PFSK-1 (cell line): Measurements from ENCODE around the gene UTP14C.

Source experiments
- FOXP2 ChIP-seq: optimal IDR thresholded peaks from 2 replicates; pipeline ENCODE3; 2011; ENCODE audit warnings: borderline replicate concordance, control low read depth, inconsistent platforms; ENCODE audit not compliant: insufficient read depth; ENCODE audit errors: extremely low read length, extremely low read depth
- POLR2AphosphoS5 ChIP-seq: IDR thresholded peaks from 2 replicates; pipeline ENCODE4 v1.6.1; 2012; ENCODE audit warnings: low read depth, mild to moderate bottlenecking, control low read depth, low read length, moderate library complexity
- REST ChIP-seq, 2 experiments: IDR thresholded peaks; 2 replicates each; pipeline versions ENCODE4 v1.6.1 to v1.8.0; 2011 to 2012; ENCODE audit warnings: low read depth in 2 of 2, low read length in 2 of 2, control low read depth in 1 of 2, inconsistent platforms in 1 of 2, mild to moderate bottlenecking in 1 of 2, moderate library complexity in 1 of 2; ENCODE audit not compliant: insufficient read depth in 1 of 2
- SIN3A ChIP-seq: IDR thresholded peaks from 2 replicates; pipeline ENCODE4 v1.6.1; 2012; ENCODE audit warnings: mild to moderate bottlenecking, low read length, moderate library complexity, borderline replicate concordance; ENCODE audit not compliant: insufficient read depth
- TAF1 ChIP-seq: IDR thresholded peaks from 2 replicates; pipeline ENCODE4 v1.6.1; 2012; ENCODE audit warnings: low read length, control low read depth, borderline replicate concordance; ENCODE audit not compliant: insufficient read depth

DNA sequence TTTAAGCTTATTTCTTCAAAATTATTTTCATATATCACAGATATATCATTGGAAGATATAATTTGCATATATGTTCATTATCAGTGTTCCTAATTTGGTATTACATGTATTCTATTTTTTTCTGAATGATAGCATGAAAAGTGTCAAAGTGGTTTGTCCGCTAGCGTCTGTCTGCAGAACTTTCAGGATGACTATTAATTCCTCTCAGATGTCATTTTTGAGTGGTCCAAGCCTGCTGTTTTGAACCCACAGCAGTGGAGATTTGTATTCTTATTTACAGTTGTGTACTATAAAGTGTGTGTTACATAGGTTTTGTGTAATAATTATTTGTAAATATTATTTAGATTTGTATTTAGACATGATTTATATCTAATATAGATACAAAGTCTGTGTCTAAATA lies 8.5 kb downstream of the UTP14C start:
- TF ChIP-seq POLR2AphosphoS5 (no peak), TAF1 (no peak), SIN3A (no peak), REST (IDR thresholded peaks at IDR 0.05; ENCODE audit: insufficient read depth in 1 of 2, low read depth in 2 of 2, low read length in 2 of 2) (no peak), FOXP2 (no peak)
